Upper lobe of left lung (tissue), 4 donors: Measurements from ENCODE around the gene TWNK.

ENCODE experiments used
- CTCF ChIP-seq, 6 experiments: fragments of 450-650 bp in 4 of 6; fragments of 200-600 bp in 2 of 6; sonication (generic) in 2 of 6; IDR thresholded peaks; one replicate each; pipeline ENCODE4 v1.5.1; 2016 to 2019; ENCODE audit warnings: antibody characterized with exemption in 6 of 6
- EP300 ChIP-seq, 4 donors: sonication (generic); formaldehyde crosslinking; IDR thresholded peaks; one replicate each; pipeline ENCODE4 v1.5.1; 2017; ENCODE audit warnings: antibody characterized with exemption in 4 of 4, control low read depth in 2 of 4

- TF ChIP-seq CTCF (IDR thresholded peaks at IDR 0.05), result no peak
- no peak for TF ChIP-seq EP300 (IDR thresholded peaks at IDR 0.05)
These were observed 39.9 kb downstream of the TWNK start for GRCh38 chr10:101027106-101027720.
